Measurements from ENCODE around the gene SLC34A3. TPM values are rescaled to one million over a fixed set of nuclear protein-coding genes. Genes with fewer than 3 reads are reported as not detected.

SLC34A3 gene
- total and polyA plus RNA-seq, 2 of the 8 experiments (the other 6 are each of a cell fraction or from before 2014, with no cell fraction given) = 0.08 TPM; not detected in 1

DNA sequence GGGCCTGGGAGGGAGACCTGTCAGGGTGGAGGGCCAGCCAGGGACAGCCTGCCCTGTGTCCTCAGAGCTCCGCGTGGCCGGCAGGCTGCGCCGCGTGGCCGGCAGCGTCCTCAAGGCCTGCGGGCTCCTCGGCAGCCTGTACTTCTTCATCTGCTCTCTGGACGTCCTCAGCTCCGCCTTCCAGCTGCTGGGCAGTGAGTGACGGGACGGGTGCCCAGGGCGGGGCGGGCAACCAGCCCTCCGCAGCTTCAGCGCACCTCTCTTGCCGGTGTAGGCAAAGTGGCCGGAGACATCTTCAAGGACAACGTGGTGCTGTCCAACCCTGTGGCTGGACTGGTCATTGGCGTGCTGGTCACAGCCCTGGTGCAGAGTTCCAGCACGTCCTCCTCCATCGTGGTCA is 1.8 kb downstream of the SLC34A3 start (continued):
- no peak for TF ChIP-seq NRF1 (IDR thresholded peaks at IDR 0.05; ENCODE audit: low read depth, low read length)
- TF ChIP-seq MAFK (IDR thresholded peaks at IDR 0.05; ENCODE audit: low read depth, low read length) = no peak
- no peak for TF ChIP-seq KDM5A (IDR thresholded peaks at IDR 0.05; ENCODE audit: low read length)
- no peak for TF ChIP-seq RXRA (IDR thresholded peaks at IDR 0.05; ENCODE audit: insufficient read depth, low read depth, low read length)
- TF ChIP-seq, protein P1, sequence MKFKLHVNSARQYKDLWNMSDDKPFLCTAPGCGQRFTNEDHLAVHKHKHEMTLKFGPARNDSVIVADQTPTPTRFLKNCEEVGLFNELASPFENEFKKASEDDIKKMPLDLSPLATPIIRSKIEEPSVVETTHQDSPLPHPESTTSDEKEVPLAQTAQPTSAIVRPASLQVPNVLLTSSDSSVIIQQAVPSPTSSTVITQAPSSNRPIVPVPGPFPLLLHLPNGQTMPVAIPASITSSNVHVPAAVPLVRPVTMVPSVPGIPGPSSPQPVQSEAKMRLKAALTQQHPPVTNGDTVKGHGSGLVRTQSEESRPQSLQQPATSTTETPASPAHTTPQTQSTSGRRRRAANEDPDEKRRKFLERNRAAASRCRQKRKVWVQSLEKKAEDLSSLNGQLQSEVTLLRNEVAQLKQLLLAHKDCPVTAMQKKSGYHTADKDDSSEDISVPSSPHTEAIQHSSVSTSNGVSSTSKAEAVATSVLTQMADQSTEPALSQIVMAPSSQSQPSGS (IDR thresholded peaks at IDR 0.05; ENCODE audit: low read length) = no peak

Measured in H1 (cell line).